Skeletal muscle tissue (tissue), 4 donors: ENCODE measurements around the gene MAF. TPM values are rescaled to one million over a fixed set of nuclear protein-coding genes. Genes with fewer than 3 reads are reported as not detected.

Source experiments
- H3K27ac ChIP-seq: one replicate; pipeline ENCODE4 v1.7.0; 2013; ENCODE audit warnings: mild to moderate bottlenecking, low read depth, low read length, inconsistent platforms
- H3K27me3 ChIP-seq, 3 donors: one replicate each; pipeline ENCODE4 v1.7.0; 2013; ENCODE audit warnings: low read length in 3 of 3; ENCODE audit not compliant: control insufficient read depth in 3 of 3, insufficient read depth in 3 of 3
- H3K36me3 ChIP-seq, 3 donors: one replicate each; pipeline ENCODE4 v1.7.0; 2013; ENCODE audit warnings: low read length in 3 of 3; ENCODE audit not compliant: control insufficient read depth in 3 of 3, insufficient read depth in 3 of 3
- H3K4me1 ChIP-seq, 3 donors: one replicate each; pipeline ENCODE4 v1.7.0; 2013; ENCODE audit warnings: low read length in 3 of 3, mild to moderate bottlenecking in 3 of 3; ENCODE audit not compliant: control insufficient read depth in 3 of 3, insufficient read depth in 3 of 3
- H3K4me3 ChIP-seq, 3 donors: one replicate each; pipeline ENCODE4 v1.7.0; 2013; ENCODE audit warnings: low read length in 3 of 3
- H3K9ac ChIP-seq, 3 donors: one replicate each; pipeline ENCODE4 v1.7.0; 2013; ENCODE audit warnings: low read length in 3 of 3, mild to moderate bottlenecking in 3 of 3, moderate library complexity in 2 of 3, low read depth in 1 of 3
- H3K9me3 ChIP-seq, 3 donors: one replicate each; pipeline ENCODE4 v1.7.0; 2013; ENCODE audit warnings: low read length in 3 of 3; ENCODE audit not compliant: control insufficient read depth in 3 of 3
- total RNA-seq: library from RNA; depleted of rRNA; stranded (reverse); fragments of >200 nt; gene quantifications from one replicate; pipeline ENCODE4 v1.2.3, GENCODE V29; 2014
- donor health status: Osteomylitis.

Gene MAF
- total RNA-seq, 1 donor from 2014 or later, result 17.2 TPM

DNA sequence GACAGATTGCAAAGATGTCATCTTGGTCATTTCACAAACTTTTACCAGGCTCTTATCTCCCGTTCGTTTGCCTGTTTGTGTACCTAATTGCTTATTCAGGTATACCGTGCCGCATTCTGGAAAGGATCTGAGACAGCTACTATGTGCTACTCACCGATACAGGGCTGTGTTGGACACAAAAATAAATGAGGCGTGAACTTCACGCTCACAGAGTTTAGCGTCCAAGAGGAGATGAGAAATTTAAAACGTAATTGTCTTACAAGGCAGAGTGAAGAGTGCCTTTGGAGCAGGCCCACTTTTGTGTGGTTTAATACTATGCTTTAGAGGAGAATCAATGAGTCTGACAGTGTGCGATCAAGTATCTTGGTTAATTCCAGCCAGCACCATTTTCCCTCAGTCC lies 26.7 kb downstream of the MAF start:
- Histone ChIP-seq H3K9ac (no peak overlapping the region), H3K27me3 (no peaks in the 10 kb centered on the region), H3K9me3 (no peaks in the 10 kb centered on the region), H3K4me3 (no peak overlapping the region), H3K27ac (no peak overlapping the region), H3K36me3 (no peaks in the 10 kb centered on the region), H3K4me1 (peaks cover 3 to 13% (median 4%) of the 10 kb centered on the region in 3 donors)

GRCh38 chr16:79573071-79573470 lies 27.5 kb downstream of the MAF start:
- Histone ChIP-seq H3K27me3 (no peaks in the 10 kb centered on the region), H3K27ac (no peak overlapping the region), H3K4me1 (peaks cover 3 to 13% (median 4%) of the 10 kb centered on the region in 3 donors), H3K4me3 (no peak overlapping the region), H3K9me3 (no peaks in the 10 kb centered on the region), H3K36me3 (no peaks in the 10 kb centered on the region), H3K9ac (no peak overlapping the region)

DNA sequence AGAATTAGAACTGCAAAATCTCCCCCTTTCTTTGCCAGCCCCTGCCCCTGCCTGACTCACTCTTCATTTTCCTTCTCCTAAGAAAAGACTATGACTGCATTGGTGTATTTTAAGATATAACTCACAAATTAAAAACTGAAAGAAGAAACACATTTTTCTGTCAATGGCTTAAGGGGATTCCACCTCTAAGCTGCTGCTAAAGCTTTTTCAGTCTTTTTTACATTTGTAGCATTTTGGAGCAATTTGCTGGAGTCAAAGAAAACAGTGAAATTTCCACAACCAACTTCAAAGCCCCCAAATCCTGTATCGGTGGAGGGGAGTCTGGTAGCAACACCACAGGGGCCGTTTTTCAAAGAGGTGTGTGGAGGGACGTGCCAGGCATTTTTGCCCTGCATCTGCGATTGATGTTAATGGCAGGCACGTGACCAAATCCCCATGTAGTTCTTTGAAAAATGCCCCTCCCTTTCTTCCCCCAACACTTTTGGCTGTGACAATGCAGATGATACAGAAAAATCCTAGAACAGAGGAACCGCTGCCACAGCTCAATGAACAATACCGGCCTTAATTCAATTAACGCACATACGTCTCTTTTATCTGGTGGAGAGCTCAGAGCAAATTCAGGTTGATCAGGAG lies 28.5 kb downstream of the MAF start:
- Histone ChIP-seq H3K27me3 (no peaks in the 10 kb centered on the region), H3K36me3 (no peaks in the 10 kb centered on the region), H3K27ac (peak overlapping the region; percentile 2), H3K4me3 (no peak overlapping the region), H3K9me3 (no peaks in the 10 kb centered on the region), H3K9ac (no peak overlapping the region), H3K4me1 (peaks cover 3 to 13% (median 4%) of the 10 kb centered on the region in 3 donors)

- no peak overlapping the region for H3K9ac ChIP-seq
- peak overlapping the region in 1 of 3 donors; percentile 54 for H3K4me3 ChIP-seq
- peaks cover 3 to 13% (median 4%) of the 10 kb centered on the region in 3 donors for H3K4me1 ChIP-seq
- no peaks in the 10 kb centered on the region for H3K36me3 ChIP-seq
- H3K27ac ChIP-seq, result peak overlapping the region; percentile 2
- no peaks in the 10 kb centered on the region for H3K27me3 ChIP-seq
- H3K9me3 ChIP-seq, result no peaks in the 10 kb centered on the region
Measured at GRCh38 chr16:79571065-79571902, 29.3 kb downstream of the MAF start.

GRCh38 chr16:79564671-79565107 lies 35.8 kb downstream of the MAF start:
- Histone ChIP-seq H3K4me1 (peaks cover 0 to 3% (median 0%) of the 10 kb centered on the region in 3 donors), H3K9me3 (no peaks in the 10 kb centered on the region), H3K9ac (no peak overlapping the region), H3K27ac (no peak overlapping the region), H3K36me3 (no peaks in the 10 kb centered on the region), H3K4me3 (no peak overlapping the region), H3K27me3 (no peaks in the 10 kb centered on the region)

DNA sequence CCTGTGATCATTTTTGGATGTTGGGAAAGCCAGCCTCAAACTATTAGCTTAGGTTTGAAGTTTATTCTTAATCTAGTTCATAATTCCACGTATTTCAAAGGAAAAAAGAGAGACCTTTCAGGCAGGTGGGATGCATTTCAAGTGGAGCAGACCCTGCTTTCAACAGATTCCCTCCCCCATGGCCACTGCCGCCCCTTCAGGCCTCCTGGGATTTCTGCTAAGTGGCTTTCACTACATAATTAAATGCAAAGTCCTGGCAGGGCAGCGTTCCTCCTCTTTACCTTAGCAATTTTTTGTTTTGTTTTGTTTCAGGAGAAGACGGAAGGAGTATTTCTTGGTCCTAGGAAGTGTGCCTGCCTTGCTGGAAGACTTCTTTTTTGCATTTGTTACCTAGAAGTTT lies 36.6 kb downstream of the MAF start:
- Histone ChIP-seq H3K4me1 (peaks cover 0 to 3% (median 0%) of the 10 kb centered on the region in 3 donors), H3K9ac (no peak overlapping the region), H3K4me3 (no peak overlapping the region), H3K36me3 (no peaks in the 10 kb centered on the region), H3K27ac (no peak overlapping the region), H3K9me3 (no peaks in the 10 kb centered on the region), H3K27me3 (no peaks in the 10 kb centered on the region)

DNA sequence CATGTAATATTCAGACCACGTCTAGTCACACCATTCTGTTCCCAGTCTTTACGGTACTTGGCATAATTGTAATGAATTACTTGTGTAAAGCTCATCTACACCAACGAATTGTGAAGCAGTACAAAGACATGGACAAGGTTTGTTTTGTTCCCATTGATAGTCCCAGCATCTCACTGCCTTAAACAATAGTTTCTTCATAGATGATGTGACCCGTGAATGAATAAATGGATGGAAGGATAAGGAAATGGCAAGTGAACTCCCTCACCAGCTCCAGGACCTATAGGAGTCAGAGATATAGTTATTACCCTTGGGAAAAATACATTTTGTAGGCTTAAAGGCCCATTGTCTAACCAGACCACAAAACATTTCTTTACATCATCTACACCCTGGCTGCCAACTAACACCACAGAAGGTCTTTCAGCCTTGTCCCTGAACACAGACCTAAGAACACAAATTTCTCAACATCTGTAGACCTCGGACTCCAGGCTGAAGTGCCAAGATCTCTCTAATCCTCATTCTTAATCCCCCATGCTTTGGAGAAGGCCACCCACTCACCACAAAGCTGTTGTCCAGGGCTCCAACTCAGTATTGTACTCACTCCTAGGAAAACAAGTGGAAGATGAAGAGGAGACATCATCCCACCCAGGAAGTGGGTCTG lies 38.2 kb downstream of the MAF start:
- no peaks in the 10 kb centered on the region for H3K9me3 ChIP-seq
- H3K4me3 ChIP-seq, result no peak overlapping the region
- H3K36me3 ChIP-seq, result no peaks in the 10 kb centered on the region
- no peak overlapping the region for H3K9ac ChIP-seq
- no peak overlapping the region for H3K27ac ChIP-seq
- H3K4me1 ChIP-seq, result peaks cover 0 to 3% (median 0%) of the 10 kb centered on the region in 3 donors
- no peaks in the 10 kb centered on the region for H3K27me3 ChIP-seq

GRCh38 chr16:79561729-79562128 lies 38.8 kb downstream of the MAF start:
- no peaks in the 10 kb centered on the region for H3K27me3 ChIP-seq

GRCh38 chr16:79560923-79561322 lies 39.6 kb downstream of the MAF start:
- Histone ChIP-seq H3K9me3 (no peaks in the 10 kb centered on the region), H3K27me3 (no peaks in the 10 kb centered on the region), H3K27ac (no peak overlapping the region), H3K4me3 (no peak overlapping the region), H3K4me1 (peaks cover 0 to 3% (median 0%) of the 10 kb centered on the region in 3 donors), H3K36me3 (no peaks in the 10 kb centered on the region), H3K9ac (no peak overlapping the region)

More at GRCh38 chr16:79561729-79562128, 38.8 kb downstream of the MAF start:
- Histone ChIP-seq H3K9ac (no peak overlapping the region), H3K36me3 (no peaks in the 10 kb centered on the region), H3K27ac (no peak overlapping the region), H3K9me3 (no peaks in the 10 kb centered on the region), H3K4me1 (peaks cover 0 to 3% (median 0%) of the 10 kb centered on the region in 3 donors), H3K4me3 (no peak overlapping the region)

- H3K9me3 ChIP-seq, result no peaks in the 10 kb centered on the region
- H3K27ac ChIP-seq, result no peak overlapping the region
- peaks cover 0 to 3% (median 0%) of the 10 kb centered on the region in 3 donors for H3K4me1 ChIP-seq
- H3K4me3 ChIP-seq, result no peak overlapping the region
- H3K36me3 ChIP-seq, result no peaks in the 10 kb centered on the region
- no peaks in the 10 kb centered on the region for H3K27me3 ChIP-seq
- no peak overlapping the region for H3K9ac ChIP-seq
Measured at GRCh38 chr16:79560318-79560717, 40.2 kb downstream of the MAF start.
